ENCODE measurements around the gene UCN2. TPM values are rescaled to one million over a fixed set of nuclear protein-coding genes. Genes with fewer than 3 reads are reported as not detected.

Gene UCN2
- total RNA-seq, 4 donors from 2014 or later, result 0.49 TPM; not detected in 3

- no peak for DNase-seq
- no peak for TF ChIP-seq POLR2A (IDR thresholded peaks at IDR 0.05)
- no peak for TF ChIP-seq CTCF (IDR thresholded peaks at IDR 0.05)
- Histone ChIP-seq H3K27ac (peak overlapping the region; percentile 81 to 98), H3K4me1 (peaks cover 6 to 34% of the 10 kb centered on the region in 2 donors), H3K36me3 (no peaks in the 10 kb centered on the region), H3K27me3 (no peaks in the 10 kb centered on the region), H3K9me3 (no peaks in the 10 kb centered on the region), H3K4me3 (no peak overlapping the region)
- intact Hi-C loops (cut with DNase I; ENCODE audit: low total_unique reads), result no loop called here
Observed at GRCh38 chr3:48597408-48597800, 33.8 kb upstream of the UCN2 start.

- H3K4me1 ChIP-seq, result peaks cover 6 to 34% of the 10 kb centered on the region in 2 donors
- no peak for DNase-seq
- H3K27ac ChIP-seq, result peak overlapping the region; percentile 81 to 98
- no peaks in the 10 kb centered on the region for H3K36me3 ChIP-seq
- intact Hi-C loops (cut with DNase I; ENCODE audit: low total_unique reads), result no loop called here
- no peak for TF ChIP-seq CTCF (IDR thresholded peaks at IDR 0.05)
- no peak for TF ChIP-seq POLR2A (IDR thresholded peaks at IDR 0.05)
- no peaks in the 10 kb centered on the region for H3K9me3 ChIP-seq
- H3K4me3 ChIP-seq, result no peak overlapping the region
- H3K27me3 ChIP-seq, result no peaks in the 10 kb centered on the region
Observed at GRCh38 chr3:48596676-48597407, 33.3 kb upstream of the UCN2 start.

- H3K9me3 ChIP-seq, result no peaks in the 10 kb centered on the region
- no peaks in the 10 kb centered on the region for H3K36me3 ChIP-seq
- DNase-seq, result no peak
- no peaks in the 10 kb centered on the region for H3K27me3 ChIP-seq
- peak overlapping the region; percentile 81 to 98 for H3K27ac ChIP-seq
- H3K4me1 ChIP-seq, result peaks cover 6 to 34% of the 10 kb centered on the region in 2 donors
- TF ChIP-seq CTCF (IDR thresholded peaks at IDR 0.05) (no peak), POLR2A (IDR thresholded peaks at IDR 0.05) (no peak)
- intact Hi-C loops (cut with DNase I; ENCODE audit: low total_unique reads), result no loop called here
- H3K4me3 ChIP-seq, result no peak overlapping the region
Observed at GRCh38 chr3:48596157-48596556, 32.6 kb upstream of the UCN2 start.

GRCh38 chr3:48595526-48596121 is 32.0 kb upstream of the UCN2 start:
- intact Hi-C loops (cut with DNase I; ENCODE audit: low total_unique reads), result no loop called here
- no peak for TF ChIP-seq POLR2A (IDR thresholded peaks at IDR 0.05)
- TF ChIP-seq CTCF (IDR thresholded peaks at IDR 0.05), result no peak
- Histone ChIP-seq H3K9me3 (no peaks in the 10 kb centered on the region), H3K36me3 (no peaks in the 10 kb centered on the region), H3K4me3 (peak overlapping the region; percentile 29 to 49), H3K27ac (peak overlapping the region; percentile 81 to 98), H3K27me3 (no peaks in the 10 kb centered on the region), H3K4me1 (peaks cover 6 to 34% of the 10 kb centered on the region in 2 donors)
- DNase-seq, result peak; percentile 69 to 74

- TF ChIP-seq CTCF (IDR thresholded peaks at IDR 0.05), result no peak
- no peak for TF ChIP-seq POLR2A (IDR thresholded peaks at IDR 0.05)
- Histone ChIP-seq H3K4me1 (peaks cover 6 to 34% of the 10 kb centered on the region in 2 donors), H3K27ac (peak within 1 kb of the TSS; percentile 81 to 98), H3K4me3 (peak within 1 kb of the TSS; percentile 29 to 49), H3K27me3 (no peaks in the 10 kb centered on the region), H3K36me3 (no peaks in the 10 kb centered on the region), H3K9me3 (no peaks in the 10 kb centered on the region)
- DNase-seq, result no peak
- intact Hi-C loops (cut with DNase I; ENCODE audit: low total_unique reads), result no loop called here
Observed at GRCh38 chr3:48595075-48595525, 31.5 kb upstream of the UCN2 start, which contains the start of gene COL7A1. Gene COL7A1 (minus strand): TSS chr3:48595329. CDS start chr3:48595159, 170 bp downstream.

All from uterus (tissue), 4 donors.